NCI-H524 (cell line): ENCODE data around the gene USP48.
A peak's percentile ranks its signal among the peaks of the same experiment; 100 is the strongest.
"Not testable (repeated sequence)": the region's sequence is repeated elsewhere in the genome, so short reads cannot be mapped to it uniquely, and the experiment has no call there.

Experiments
- DNase-seq, 2 experiments: peaks; one replicate each; lab custom pipeline; 2025; lab: John Stamatoyannopoulos, UW

USP48 gene

GRCh38 chr1:21700094-21700493, 82.9 kb downstream of the USP48 start:
- DNase-seq = no peak

GRCh38 chr1:21696931-21697330, 86.0 kb downstream of the USP48 start:
- DNase-seq = no peak

GRCh38 chr1:21693732-21694131, 89.2 kb downstream of the USP48 start:
- no peak for DNase-seq

- DNase-seq = no peak
These were observed 91.2 kb downstream of the USP48 start for GRCh38 chr1:21691739-21692138.

- DNase-seq = no peak
These were observed 93.1 kb downstream of the USP48 start for GRCh38 chr1:21689661-21690372.

GRCh38 chr1:21687081-21687529, 95.8 kb downstream of the USP48 start:
- DNase-seq = no peak

- no peak for DNase-seq
These were observed 96.8 kb downstream of the USP48 start for GRCh38 chr1:21685946-21686678.

GRCh38 chr1:21681426-21681825, 101.5 kb downstream of the USP48 start:
- no peak for DNase-seq

GRCh38 chr1:21680918-21681317, 102.0 kb downstream of the USP48 start:
- no peak for DNase-seq

GRCh38 chr1:21680381-21680780, 102.6 kb downstream of the USP48 start:
- DNase-seq = no peak

GRCh38 chr1:21677168-21677567, 105.8 kb downstream of the USP48 start:
- no peak for DNase-seq

- no peak for DNase-seq
These were observed 108.0 kb downstream of the USP48 start for GRCh38 chr1:21674957-21675356.

- not testable (repeated sequence) for DNase-seq
These were observed 109.1 kb downstream of the USP48 start for GRCh38 chr1:21673853-21674252.

- no peak for DNase-seq
These were observed 109.6 kb downstream of the USP48 start for GRCh38 chr1:21673277-21673780.

GRCh38 chr1:21672478-21673276, 110.3 kb downstream of the USP48 start:
- DNase-seq = no peak

- DNase-seq = no peak
These were observed 111.0 kb downstream of the USP48 start for GRCh38 chr1:21671915-21672314.

- DNase-seq = no peak
These were observed 111.7 kb downstream of the USP48 start for GRCh38 chr1:21670956-21671902.

GRCh38 chr1:21670059-21670881, 112.7 kb downstream of the USP48 start:
- no peak for DNase-seq

- peak; percentile 16 to 61 for DNase-seq
These were observed 113.5 kb downstream of the USP48 start, which contains the start of gene RAP1GAP for GRCh38 chr1:21669258-21670058. Gene RAP1GAP, minus strand, starts transcription at chr1:21669357. Its CDS starts 49,325 bp downstream, at chr1:21620032.

- DNase-seq = no peak
These were observed 114.0 kb downstream of the USP48 start for GRCh38 chr1:21668951-21669257.
